Activated T-helper 9 cell treated with anti-CD3 and anti-CD28 coated beads, Interleukin-2, amount 50 U/mL, for 16 hours (primary cell): Measurements from ENCODE around the gene ELAVL3.
"Not testable (repeated sequence)": the region's sequence is repeated elsewhere in the genome, so short reads cannot be mapped to it uniquely, and the experiment has no call there.

Source experiments
- DNase-seq: peaks from one replicate; pipeline ENCODE4 v3.0.0-alpha.2; 2020; ENCODE audit warnings: low read depth

Gene ELAVL3

DNA sequence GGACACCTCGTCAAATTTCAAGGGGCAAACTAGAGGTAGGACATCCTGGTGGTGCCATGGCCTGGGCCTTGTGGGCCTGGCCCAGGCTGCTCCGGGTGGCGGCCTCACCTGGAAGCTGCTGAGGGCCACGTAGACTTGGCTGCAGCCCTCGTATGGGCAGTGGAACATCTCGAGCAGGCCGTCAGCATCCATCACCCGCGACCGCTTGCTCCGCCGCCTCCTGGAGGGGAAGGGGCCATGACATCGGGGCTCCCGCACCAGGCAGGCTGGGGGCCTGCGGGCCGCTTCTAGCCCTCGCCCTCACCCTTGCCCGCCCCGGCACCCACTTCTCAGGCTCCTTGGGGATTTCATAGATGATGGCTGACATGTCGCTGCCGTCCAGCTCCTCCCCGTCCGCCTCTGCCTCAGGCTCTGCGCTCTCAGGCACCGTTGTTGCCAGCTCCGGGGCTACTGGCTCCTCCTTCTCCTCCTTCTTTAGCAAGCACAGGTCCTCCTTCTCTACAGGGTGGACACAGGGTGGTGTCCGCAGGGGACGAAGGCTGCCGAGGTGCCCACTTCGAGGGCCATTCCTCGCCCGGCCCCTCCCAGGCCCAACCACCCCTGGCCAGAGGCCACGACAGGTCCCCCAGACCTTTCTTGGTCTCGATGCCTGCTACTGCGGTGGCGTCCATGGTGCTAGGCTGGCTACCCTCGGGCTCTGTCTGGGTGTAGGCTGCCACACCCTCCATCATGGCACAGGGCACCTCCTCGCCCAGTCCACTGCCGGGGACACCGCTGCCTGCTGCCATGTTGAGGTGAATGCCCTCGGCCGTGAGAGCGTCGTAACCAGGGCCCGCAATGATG is 6.0 kb upstream of the ELAVL3 start:
- no peak for DNase-seq

- DNase-seq = no peak
Observed at GRCh38 chr19:11485245-11485837, 4.5 kb upstream of the ELAVL3 start.

- no peak for DNase-seq
Observed at GRCh38 chr19:11483366-11484111, 2.7 kb upstream of the ELAVL3 start.

DNA sequence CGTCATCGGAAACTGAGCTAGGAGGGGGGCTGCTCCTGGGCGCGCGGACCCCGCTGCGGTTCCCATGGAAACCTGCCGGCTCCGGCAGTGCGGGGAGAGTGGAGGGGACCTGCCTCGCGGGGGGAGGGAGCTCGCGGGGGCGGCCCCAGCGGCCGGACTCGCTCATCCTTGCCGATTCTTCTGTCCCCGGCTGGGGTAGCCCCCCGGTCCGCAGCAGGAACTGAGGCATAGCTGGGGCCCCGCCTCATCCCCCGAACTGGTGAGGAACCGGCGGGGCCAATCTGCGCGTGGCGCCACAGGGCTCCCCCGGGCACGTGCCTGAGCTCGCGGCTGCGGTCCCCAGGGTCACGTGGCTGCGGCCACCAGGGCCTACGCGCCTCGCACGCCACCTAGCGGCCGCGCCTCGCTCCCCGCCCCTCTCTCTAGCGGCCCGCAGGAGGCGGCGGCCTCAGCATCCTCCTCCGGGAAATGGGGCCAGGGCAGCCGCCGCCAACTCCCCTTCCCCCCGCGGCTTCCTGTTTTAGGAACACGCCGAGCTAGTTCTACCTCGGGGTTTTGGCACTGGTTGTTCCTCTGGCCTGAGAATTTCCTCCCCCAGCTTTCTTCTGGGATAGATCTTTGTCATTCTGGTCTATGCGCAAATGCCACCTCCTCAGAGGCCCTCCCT is 1.7 kb upstream of the ELAVL3 start:
- DNase-seq = peak; percentile 75

DNA sequence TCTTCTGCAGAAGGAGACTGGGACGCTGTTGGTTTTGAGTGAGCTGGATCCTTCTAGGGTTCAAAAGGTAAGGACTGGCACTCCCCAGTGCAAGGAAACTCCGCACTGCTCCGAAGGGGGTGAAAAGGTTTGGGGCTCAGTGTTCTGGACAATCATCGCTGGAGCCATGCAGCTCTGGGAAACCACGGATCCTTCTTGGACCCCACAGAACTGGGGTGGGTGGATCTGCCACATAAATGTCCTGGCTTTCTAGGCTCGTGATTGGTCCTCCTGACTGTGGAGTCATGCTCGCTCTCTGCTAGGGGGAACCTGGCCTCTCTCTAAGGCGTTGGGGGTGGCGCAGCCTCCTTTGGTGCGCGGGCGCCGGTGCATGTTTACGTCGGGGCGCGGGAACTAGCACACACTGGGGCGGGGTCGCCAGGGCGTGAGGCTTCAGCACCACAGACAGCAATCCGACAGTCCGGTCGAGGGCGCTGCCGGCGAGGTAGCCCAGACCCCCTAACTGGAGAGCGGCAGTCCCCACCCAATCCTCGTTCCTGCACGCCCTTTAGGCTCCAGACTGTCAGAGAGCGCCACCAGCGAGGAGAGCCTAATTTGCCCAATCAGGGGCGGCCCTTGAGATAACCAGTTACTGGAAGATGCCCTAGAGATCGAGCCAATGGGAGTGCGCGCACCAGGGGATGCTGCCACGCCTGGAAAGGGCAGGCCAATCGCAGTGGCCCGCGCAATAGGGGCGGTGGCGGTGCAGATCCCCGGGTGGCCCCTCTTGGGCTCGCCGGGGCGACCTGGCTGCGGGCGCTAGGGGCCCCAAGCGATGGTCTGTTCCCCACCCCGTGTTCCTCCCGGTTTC is 913 bp upstream of the ELAVL3 start:
- DNase-seq = peak; percentile 57

DNA sequence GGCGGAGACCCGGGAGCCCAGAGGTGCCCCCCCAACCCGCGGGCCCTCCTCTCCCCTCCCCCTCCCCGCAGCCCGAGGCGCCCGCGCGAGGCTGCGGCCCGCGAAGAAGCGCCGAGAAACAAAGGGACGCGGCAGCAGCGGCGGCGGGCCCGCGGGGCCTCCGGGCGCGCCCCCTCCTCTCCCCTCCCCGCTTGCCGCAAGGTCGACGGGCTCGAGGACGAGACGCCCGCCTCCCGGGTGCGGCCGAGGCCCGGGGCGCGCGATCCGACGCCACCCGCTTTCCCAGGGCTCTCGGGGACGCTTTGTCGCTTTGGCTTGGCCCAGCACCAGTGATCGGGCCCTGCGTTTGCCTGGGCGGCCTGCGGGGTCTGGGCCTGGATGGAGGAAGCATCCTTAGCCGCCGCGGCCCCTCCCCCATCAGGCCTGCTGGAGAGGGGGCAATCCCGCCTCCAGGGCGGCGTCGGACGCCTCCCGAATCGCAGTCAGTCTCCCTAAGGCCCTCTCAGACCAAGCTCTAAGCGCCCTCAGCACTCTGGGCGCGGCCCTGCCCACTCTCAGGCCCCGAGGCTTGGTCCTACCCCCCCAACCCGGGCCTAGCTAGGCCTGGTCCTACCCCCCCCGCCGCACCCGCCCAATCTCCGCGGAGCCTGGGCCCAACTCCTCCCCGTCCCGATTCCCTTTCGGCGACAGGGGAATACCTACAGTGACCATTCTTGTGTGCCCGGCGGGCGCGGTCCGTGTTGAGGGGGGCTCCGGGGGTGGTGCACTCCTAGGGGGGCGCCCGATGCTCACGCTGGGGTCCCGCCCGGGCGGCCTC is 740 bp downstream of the ELAVL3 start:
- DNase-seq = no peak

DNA sequence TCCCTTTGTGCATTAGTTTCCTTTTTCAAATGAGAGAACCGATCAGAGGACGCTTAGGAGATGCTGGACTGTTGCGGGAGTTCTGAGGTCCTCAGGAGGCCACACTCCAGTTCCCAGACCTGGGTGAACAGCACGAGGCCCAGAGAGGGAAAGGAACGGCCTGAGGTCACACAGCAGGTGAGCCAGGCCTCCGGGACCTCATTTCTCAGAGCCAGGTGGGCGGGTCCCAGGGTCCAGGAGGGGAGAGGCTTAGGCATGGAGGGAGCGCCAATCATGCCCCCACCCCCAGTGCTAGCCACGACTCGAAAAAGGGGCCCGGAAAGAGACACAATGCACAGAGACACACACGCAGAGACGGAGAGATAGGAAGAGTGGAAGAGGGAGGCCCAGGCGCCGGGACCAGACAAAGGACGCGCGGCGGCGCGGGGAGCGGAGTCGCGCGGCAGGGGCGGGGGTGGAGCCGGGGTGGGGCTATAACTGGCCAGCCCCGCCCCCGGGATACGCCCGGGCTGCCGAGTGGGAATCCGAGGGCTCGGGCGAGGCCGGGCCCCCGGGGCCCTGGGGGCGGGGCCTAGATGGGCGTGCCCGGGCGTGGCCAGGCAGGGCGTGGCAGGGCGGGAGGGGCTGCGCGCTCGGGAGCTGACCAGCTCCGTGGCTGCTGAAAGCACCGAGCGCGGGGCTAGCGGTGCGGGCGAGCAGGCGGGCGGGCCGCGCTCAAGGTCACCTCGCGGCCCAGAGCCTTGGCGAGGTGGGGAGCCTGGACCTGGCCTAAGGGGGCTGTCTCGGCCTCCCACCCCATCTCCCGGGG is 1.6 kb downstream of the ELAVL3 start:
- DNase-seq = no peak

DNA sequence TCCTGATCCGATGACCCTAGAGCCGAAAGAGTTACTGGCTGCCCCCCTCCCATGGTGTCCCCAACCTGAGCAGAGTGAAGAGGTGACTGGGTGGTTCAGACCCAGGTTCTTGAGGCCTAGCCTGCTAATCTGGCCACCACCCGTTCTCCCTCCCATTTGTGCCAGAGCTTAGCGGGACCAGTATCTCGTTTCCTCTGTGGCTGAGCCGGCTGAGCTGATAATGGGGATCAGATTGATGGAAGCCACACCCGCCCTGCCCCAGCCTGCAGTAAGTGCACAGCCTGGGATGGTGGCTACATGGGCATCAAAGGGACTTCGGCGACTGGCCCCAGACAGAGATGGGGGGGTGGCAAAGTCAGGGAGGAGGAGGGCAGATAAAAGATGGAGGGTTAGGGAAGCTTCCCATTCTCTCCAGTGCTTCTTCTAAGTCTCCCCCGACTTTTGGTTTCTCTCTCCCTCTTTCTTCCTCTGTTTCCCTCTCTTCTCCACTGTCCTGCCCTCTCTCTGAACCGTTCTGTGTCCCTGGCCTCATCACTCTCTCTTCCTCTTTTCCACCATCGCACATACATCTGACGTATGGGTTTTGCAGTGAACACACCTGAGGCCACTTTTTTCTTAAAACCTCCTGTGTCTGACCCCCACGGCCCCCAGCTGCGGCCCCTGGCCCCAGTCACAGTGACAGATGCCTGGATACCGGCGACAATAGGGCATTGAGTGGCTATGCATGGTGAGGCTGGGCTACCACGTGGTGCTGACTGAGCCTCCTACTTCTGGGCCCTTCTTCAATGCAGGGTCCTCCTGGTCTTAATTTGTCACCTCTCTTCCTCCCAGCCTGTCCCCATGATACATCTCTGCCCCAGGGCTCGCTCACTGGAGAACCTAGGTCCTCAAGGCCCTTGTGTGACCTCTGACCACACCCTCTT is 2.4 kb downstream of the ELAVL3 start:
- no peak for DNase-seq

- no peak for DNase-seq
Observed at GRCh38 chr19:11475861-11476260, 5.0 kb downstream of the ELAVL3 start.

DNA sequence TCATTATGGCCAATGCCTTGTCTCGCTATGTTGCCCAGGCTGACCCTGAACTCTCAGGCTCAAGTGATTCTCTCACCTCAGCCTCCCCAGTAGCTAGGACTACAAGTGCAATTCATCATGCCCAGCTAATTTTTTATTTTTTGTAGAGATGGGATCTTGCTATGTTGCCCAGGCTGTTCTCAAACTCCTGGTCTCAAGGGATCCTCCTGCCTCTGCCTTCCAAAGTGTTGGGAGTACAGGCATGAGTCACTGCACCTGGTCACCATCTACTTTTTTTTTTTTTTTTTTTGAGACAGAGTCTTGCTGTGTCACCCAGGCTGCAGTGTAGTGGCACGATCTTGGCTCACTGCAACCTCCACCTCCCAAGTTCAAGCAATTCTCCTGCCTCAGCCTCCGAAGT is 5.5 kb downstream of the ELAVL3 start:
- not testable (repeated sequence) for DNase-seq

DNA sequence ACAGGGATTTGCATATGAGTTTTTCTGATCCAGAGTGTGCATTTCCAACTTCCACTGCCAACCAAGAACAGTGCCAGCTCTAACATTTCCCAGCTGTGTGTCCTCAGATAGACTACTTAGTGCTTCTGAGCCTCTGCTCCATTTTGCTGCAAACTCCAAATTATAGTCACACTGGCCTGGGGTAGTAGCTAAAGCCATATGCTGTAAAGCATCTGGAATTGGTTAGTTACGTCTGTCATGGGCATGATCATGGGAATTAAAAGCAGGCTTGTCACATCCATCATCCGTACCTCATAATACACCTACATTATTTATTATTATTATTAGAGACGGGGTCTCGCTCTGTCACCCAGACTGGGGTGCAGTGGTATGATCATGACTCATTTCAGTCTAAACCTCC is 7.1 kb downstream of the ELAVL3 start:
- DNase-seq = no peak

DNA sequence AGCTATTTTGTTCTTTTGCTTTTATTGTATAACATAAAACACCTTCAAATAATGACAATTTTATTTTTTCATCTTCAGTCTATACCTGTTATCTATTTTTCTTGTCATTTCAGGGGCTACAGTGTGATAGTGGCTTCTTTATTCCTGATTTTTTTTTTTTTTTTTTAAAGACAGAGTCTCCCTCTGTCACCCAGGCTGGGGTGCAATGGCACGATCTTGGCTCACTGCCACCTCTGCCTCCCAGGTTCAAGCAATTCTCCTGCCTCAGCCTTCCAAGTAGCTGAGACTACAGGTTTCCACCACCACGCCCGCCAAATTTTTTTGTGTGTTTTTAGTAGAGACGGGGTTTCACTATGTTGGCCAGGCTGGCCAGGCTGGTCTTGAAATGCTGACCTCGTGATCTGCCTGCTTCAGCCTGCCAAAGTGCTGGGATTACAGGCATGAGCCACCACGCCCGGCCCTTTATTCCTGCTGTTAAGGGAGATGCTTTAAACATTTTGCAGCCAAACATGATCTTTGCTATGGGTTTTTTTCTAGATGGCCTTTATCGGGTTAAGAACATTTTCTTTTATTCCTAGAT is 12.5 kb downstream of the ELAVL3 start:
- DNase-seq = not testable (repeated sequence)

DNA sequence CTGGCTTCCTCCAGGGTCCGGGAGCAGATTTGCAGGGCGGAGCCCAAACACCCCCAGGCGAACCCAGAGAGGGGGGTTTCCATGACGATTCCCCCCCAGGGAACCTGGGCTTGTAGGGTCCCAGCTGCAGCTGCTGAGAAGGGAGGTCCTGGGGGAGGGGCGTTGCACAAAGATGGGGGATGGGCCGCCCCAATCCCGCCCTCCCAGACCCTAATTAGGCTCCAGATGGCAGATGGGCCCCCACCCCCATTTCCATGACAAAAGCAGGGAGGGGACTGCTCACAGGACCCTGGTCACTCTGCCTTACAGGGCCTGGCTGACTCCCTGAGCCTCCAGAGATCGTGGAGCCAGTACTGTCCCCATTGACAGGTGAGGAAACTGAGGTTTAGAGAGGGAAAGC is 15.2 kb downstream of the ELAVL3 start:
- no peak for DNase-seq

GRCh38 chr19:11464333-11465265 is 16.2 kb downstream of the ELAVL3 start:
- no peak for DNase-seq

GRCh38 chr19:11463391-11463790 is 17.5 kb downstream of the ELAVL3 start:
- DNase-seq = no peak

- DNase-seq = no peak
Observed at GRCh38 chr19:11461453-11461852, 19.4 kb downstream of the ELAVL3 start.

DNA sequence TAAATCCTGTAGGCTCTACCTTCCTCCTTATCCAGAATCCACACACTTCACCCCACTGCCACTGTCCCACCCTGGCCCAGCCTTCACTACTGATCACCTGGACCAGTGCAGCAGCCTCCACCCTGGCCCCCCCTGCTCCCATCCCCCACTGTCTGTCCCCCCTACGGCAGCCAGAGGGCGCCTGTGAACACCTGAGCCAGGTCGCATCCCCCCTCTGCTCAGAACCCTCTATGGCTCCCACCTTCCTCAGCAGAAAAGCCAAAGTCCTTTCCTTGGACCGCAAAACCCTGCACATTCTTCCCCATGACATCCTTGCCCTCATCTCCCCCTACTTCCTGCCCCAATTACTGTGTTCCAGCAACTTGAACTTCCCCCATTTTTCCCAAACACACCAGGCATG is 20.6 kb downstream of the ELAVL3 start:
- DNase-seq = no peak
